Peyer's patch (tissue), 4 donors: ENCODE data around the gene KRTAP3-3. TPM values are rescaled to one million over a fixed set of nuclear protein-coding genes. Genes with fewer than 3 reads are reported as not detected.

Experiments used
- DNase-seq, 3 donors: peaks; one replicate each; pipeline ENCODE4 v3.0.0-alpha.2; 2017 to 2019
- H3K27ac ChIP-seq, 4 donors: fragments of 200-600 bp; sonication (generic); one replicate each; pipeline ENCODE4 v1.5.1; 2016 to 2019
- H3K27me3 ChIP-seq, 2 donors: fragments of 200-600 bp; sonication (generic); one replicate each; pipeline ENCODE4 v1.5.1; 2019
- H3K36me3 ChIP-seq, 3 donors: fragments of 200-600 bp; sonication (generic); one replicate each; pipeline ENCODE4 v1.5.1; 2016 to 2019
- H3K4me1 ChIP-seq, 4 donors: fragments of 200-600 bp; sonication (generic); one replicate each; pipeline ENCODE4 v1.5.1; 2016 to 2019
- H3K4me3 ChIP-seq, 4 donors: fragments of 200-600 bp; sonication (generic); 1 replicate in 3 of 4; 2 replicates in 1 of 4; pipeline ENCODE4 v1.5.1; 2016 to 2019; ENCODE audit warnings: mild to moderate bottlenecking in 1 of 4
- H3K9me3 ChIP-seq, 4 donors: fragments of 200-600 bp; sonication (generic); one replicate each; pipeline ENCODE4 v1.5.1; 2016 to 2019; ENCODE audit warnings: mild to moderate bottlenecking in 1 of 4
- CTCF ChIP-seq, 6 experiments: fragments of 450-650 bp in 4 of 6; fragments of 200-600 bp in 2 of 6; sonication (generic) in 1 of 6; IDR thresholded peaks; one replicate each; pipeline ENCODE4 v1.5.1; 2017 to 2019; ENCODE audit warnings: antibody characterized with exemption in 6 of 6, mild to moderate bottlenecking in 3 of 6, moderate library complexity in 1 of 6
- POLR2A ChIP-seq, 2 donors: fragments of 450-650 bp; IDR thresholded peaks; one replicate each; pipeline ENCODE4 v1.5.1; 2017; ENCODE audit warnings: antibody characterized with exemption in 2 of 2, mild to moderate bottlenecking in 2 of 2, moderate library complexity in 2 of 2
- total RNA-seq, 4 donors: library from RNA; depleted of rRNA; stranded (reverse); fragments of >200 nt; gene quantifications; one replicate each; pipeline ENCODE4 v1.1.0, GENCODE V29; 2016

The KRTAP3-3 gene
- total RNA-seq, 4 donors from 2014 or later, result not detected

DNA sequence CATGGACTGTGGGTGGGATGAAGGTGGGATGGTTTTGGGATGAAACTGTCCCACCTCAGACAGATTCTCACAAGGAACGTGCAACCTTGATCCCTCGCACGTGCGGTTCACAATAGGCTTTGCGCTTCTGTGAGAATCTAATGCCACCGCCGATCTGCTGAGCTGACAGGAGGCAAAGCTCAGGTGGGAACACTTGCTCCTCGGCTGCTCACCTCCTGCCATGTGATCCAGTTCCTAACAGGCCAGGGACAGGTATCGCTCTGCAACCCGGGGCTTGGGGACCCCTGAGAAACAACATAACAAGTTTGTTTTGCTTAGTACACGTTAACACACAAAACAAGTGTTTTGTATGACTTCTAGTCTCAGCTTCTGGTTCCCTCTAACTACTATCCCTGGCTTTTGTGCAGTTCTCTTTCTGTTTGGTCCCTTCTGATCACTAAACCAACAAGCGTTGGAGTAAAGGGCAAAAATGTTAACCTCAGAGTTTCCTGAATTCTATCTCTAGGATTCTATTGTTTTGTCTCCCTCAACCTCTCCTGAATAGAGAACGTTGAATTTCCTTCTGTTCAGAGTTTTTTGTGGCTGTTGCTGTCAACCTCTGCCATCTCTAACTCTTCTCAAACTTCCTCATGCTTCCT, 22.7 kb upstream of the KRTAP3-3 start:
- Histone ChIP-seq H3K27ac (no peak overlapping the region), H3K4me1 (no peaks in the 10 kb centered on the region), H3K9me3 (no peaks in the 10 kb centered on the region), H3K27me3 (no peaks in the 10 kb centered on the region), H3K36me3 (no peaks in the 10 kb centered on the region), H3K4me3 (no peak overlapping the region)
- TF ChIP-seq CTCF (IDR thresholded peaks at IDR 0.05) (no peak), POLR2A (IDR thresholded peaks at IDR 0.05) (no peak)
- no peak for DNase-seq

GRCh38 chr17:41015454-41015853, 21.5 kb upstream of the KRTAP3-3 start:
- Histone ChIP-seq H3K27ac (no peak overlapping the region), H3K4me1 (no peaks in the 10 kb centered on the region), H3K9me3 (no peaks in the 10 kb centered on the region), H3K36me3 (no peaks in the 10 kb centered on the region), H3K27me3 (no peaks in the 10 kb centered on the region), H3K4me3 (no peak overlapping the region)
- DNase-seq, result no peak
- no peak for TF ChIP-seq CTCF (IDR thresholded peaks at IDR 0.05)
- TF ChIP-seq POLR2A (IDR thresholded peaks at IDR 0.05), result no peak

DNA sequence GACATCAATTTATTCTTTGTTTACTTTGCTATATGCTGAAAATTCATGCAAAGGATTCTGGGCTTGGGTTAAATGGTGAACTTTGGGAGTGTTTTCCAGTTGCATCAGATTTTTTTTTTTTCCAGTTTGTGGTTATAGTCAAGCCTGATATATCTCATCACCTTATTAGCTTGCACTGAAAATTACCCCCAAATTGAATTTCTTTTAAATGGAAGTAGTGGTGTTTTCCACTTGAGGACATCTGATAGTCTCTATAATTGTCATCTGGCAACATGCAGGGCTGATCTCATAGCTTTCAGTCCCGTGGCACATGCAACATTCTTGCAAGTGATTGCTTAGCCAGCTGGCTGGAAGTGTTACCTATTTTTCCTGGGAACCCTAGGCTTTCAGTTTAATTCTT, 19.6 kb upstream of the KRTAP3-3 start:
- no peak overlapping the region for H3K4me3 ChIP-seq
- DNase-seq, result no peak
- no peaks in the 10 kb centered on the region for H3K36me3 ChIP-seq
- H3K9me3 ChIP-seq, result no peaks in the 10 kb centered on the region
- H3K4me1 ChIP-seq, result no peaks in the 10 kb centered on the region
- H3K27ac ChIP-seq, result no peak overlapping the region
- H3K27me3 ChIP-seq, result no peaks in the 10 kb centered on the region
- TF ChIP-seq POLR2A (IDR thresholded peaks at IDR 0.05), result no peak
- TF ChIP-seq CTCF (IDR thresholded peaks at IDR 0.05), result no peak

DNA sequence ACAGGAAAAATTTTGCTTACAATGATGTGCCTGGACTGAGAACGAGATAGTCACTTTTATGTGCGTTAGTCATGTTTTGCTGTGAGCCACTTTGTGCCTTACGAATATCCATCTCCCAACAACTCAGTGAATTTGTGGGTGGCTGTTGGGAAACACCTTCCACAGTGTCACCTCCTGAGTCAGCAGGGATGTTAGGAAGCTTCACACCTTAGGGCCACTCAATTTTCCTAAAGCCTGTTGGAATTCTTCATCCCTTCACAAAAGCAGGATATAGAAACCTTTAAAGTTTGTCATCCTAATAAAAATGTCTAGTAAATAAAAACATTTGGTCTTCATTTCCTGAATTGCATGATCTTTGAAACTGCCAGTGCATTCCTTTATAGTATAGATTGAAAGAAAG, 19.2 kb upstream of the KRTAP3-3 start:
- no peak for DNase-seq
- no peaks in the 10 kb centered on the region for H3K4me1 ChIP-seq
- H3K4me3 ChIP-seq, result no peak overlapping the region
- H3K27ac ChIP-seq, result no peak overlapping the region
- no peaks in the 10 kb centered on the region for H3K9me3 ChIP-seq
- no peak for TF ChIP-seq POLR2A (IDR thresholded peaks at IDR 0.05)
- TF ChIP-seq CTCF (IDR thresholded peaks at IDR 0.05), result no peak
- no peaks in the 10 kb centered on the region for H3K36me3 ChIP-seq
- H3K27me3 ChIP-seq, result no peaks in the 10 kb centered on the region

- TF ChIP-seq POLR2A (IDR thresholded peaks at IDR 0.05), result no peak
- TF ChIP-seq CTCF (IDR thresholded peaks at IDR 0.05), result no peak
Measured at GRCh38 chr17:41012326-41013120, 18.6 kb upstream of the KRTAP3-3 start.

More at GRCh38 chr17:41012326-41013120, 18.6 kb upstream of the KRTAP3-3 start:
- H3K4me3 ChIP-seq, result no peak overlapping the region
- H3K36me3 ChIP-seq, result no peaks in the 10 kb centered on the region
- no peak overlapping the region for H3K27ac ChIP-seq
- no peaks in the 10 kb centered on the region for H3K9me3 ChIP-seq
- DNase-seq, result no peak
- H3K27me3 ChIP-seq, result no peaks in the 10 kb centered on the region
- H3K4me1 ChIP-seq, result no peaks in the 10 kb centered on the region
